Hepatocyte (in vitro differentiated cells): ENCODE data around the gene BRD4. TPM values are rescaled to one million over a fixed set of nuclear protein-coding genes. Genes with fewer than 3 reads are reported as not detected.
A peak's percentile ranks its signal among the peaks of the same experiment; 100 is the strongest.

Source experiments
- DNase-seq: peaks from one replicate; pipeline ENCODE4 v3.0.0-alpha.2; 2016; ENCODE audit warnings: low spot score
- H2AFZ ChIP-seq: fragments of 200-600 bp; sonication (generic); 2 replicates; pipeline ENCODE4 v1.6.0; 2016; ENCODE audit warnings: antibody characterized with exemption, mild to moderate bottlenecking
- H3K27ac ChIP-seq: fragments of 200-600 bp; sonication (generic); 2 replicates; pipeline ENCODE4 v1.5.1; 2016; ENCODE audit warnings: mild to moderate bottlenecking
- H3K27me3 ChIP-seq: fragments of 200-600 bp; sonication (generic); 2 replicates; pipeline ENCODE4 v1.6.1; 2016
- H3K36me3 ChIP-seq: fragments of 200-600 bp; sonication (generic); replicated peaks from 2 replicates; pipeline ENCODE4 v1.5.1; 2016; ENCODE audit warnings: low read depth; ENCODE audit not compliant: insufficient read depth
- H3K4me1 ChIP-seq: fragments of 200-600 bp; sonication (generic); 2 replicates; pipeline ENCODE4 v1.5.1; 2016; ENCODE audit warnings: mild to moderate bottlenecking, moderate library complexity; ENCODE audit not compliant: insufficient read depth
- H3K4me2 ChIP-seq: fragments of 200-600 bp; sonication (generic); 2 replicates; pipeline ENCODE4 v1.6.0; 2016
- H3K4me3 ChIP-seq: fragments of 200-600 bp; sonication (generic); 2 replicates; pipeline ENCODE4 v1.5.1; 2016; ENCODE audit warnings: mild to moderate bottlenecking
- H3K79me2 ChIP-seq: fragments of 200-600 bp; sonication (generic); 2 replicates; pipeline ENCODE4 v1.6.0; 2017; ENCODE audit warnings: mild to moderate bottlenecking
- H3K9me2 ChIP-seq: fragments of 200-600 bp; sonication (generic); replicated peaks from 2 replicates; pipeline ENCODE4 v1.6.0; 2017; ENCODE audit warnings: mild to moderate bottlenecking; ENCODE audit not compliant: insufficient read depth
- H3K9me3 ChIP-seq: fragments of 200-600 bp; sonication (generic); 2 replicates; pipeline ENCODE4 v1.5.1; 2016; ENCODE audit warnings: low read depth, mild to moderate bottlenecking
- H4K20me1 ChIP-seq: fragments of 200-600 bp; sonication (generic); 2 replicates; pipeline ENCODE4 v1.6.0; 2016; ENCODE audit warnings: mild to moderate bottlenecking; ENCODE audit not compliant: insufficient read depth, poor library complexity, severe bottlenecking
- EZH2 ChIP-seq: fragments of 200-600 bp; sonication (generic); IDR thresholded peaks from 2 replicates; pipeline ENCODE4 v1.6.1; 2016; ENCODE audit warnings: antibody characterized with exemption, mild to moderate bottlenecking, borderline replicate concordance
- EZH2phosphoT487 ChIP-seq: fragments of 200-600 bp; sonication (generic); IDR thresholded peaks from one replicate; pipeline ENCODE4 v1.6.1; 2018; ENCODE audit warnings: antibody characterized with exemption, mild to moderate bottlenecking, low read depth, moderate library complexity; ENCODE audit not compliant: unreplicated experiment, severe bottlenecking
- WGBS: methylation state at CpG from one replicate; pipeline ENCODE4 v1.1.6; 2016; ENCODE audit warnings: low lambda C conversion rate; ENCODE audit errors: missing lambda C conversion rate; 5-methylcytosine and 5-hydroxymethylcytosine counted together
- polyA plus RNA-seq: library from polyadenylated mRNA; unstranded; fragments of >200 nt; fragmentation: Nextera tagmentation; extraction: Ambion mirVana; gene quantifications from 2 replicates; pipeline ENCODE4 v1.2.1, GENCODE V29; 2016
- total RNA-seq: library from RNA; depleted of rRNA; stranded (reverse); fragments of >200 nt; gene quantifications from 2 replicates; pipeline ENCODE4 v1.2.3, GENCODE V29; 2014
- TF ChIP-seq, protein P1 (sequence below): fragments of 200-600 bp; sonication (generic); IDR thresholded peaks from 2 replicates; pipeline ENCODE4 v1.5.1; 2016; ENCODE audit warnings: antibody characterized with exemption, mild to moderate bottlenecking; ENCODE audit not compliant: poor library complexity

The BRD4 gene
- total and polyA plus RNA-seq, 2 experiments from 2014 or later, result 18.0 to 88.4 TPM

DNA sequence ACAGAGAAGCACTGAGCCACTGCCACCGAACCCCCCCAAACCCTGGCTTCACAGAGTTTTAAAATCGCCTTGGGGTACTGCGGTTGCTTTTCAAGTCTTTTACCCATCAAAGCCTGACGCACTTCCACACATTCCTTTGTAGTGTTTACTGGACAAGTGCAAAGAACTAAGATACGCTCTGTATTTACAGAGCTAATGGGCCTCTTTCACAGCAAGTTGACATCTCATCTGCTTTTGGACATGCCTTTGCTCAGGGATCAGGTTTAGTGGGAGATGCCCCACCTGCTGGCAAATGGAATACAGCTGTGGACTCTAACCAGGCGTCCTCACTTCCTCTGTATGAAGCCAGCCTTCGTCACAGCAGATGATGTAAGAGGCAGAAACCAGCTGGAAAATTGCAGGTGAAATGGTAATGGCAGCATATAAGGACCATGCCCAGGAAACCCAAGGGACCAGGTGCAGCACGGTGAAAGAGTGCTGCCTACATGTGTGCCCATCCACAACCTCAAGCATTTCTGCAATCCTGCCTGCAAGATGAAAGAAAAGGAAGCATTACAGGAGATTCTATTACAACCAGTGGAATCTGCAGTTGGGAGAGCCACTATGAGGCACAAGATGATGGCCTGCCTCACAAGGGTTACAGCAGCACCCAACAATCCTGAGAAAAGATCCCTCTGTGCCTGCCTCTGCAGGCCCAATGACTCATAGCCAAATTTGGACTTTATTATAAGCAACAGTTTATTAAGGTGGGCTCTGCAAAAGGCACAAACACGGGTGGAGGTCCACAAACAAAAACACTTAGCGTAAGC is 34.7 kb downstream of the BRD4 start:
- TF ChIP-seq, protein P1, sequence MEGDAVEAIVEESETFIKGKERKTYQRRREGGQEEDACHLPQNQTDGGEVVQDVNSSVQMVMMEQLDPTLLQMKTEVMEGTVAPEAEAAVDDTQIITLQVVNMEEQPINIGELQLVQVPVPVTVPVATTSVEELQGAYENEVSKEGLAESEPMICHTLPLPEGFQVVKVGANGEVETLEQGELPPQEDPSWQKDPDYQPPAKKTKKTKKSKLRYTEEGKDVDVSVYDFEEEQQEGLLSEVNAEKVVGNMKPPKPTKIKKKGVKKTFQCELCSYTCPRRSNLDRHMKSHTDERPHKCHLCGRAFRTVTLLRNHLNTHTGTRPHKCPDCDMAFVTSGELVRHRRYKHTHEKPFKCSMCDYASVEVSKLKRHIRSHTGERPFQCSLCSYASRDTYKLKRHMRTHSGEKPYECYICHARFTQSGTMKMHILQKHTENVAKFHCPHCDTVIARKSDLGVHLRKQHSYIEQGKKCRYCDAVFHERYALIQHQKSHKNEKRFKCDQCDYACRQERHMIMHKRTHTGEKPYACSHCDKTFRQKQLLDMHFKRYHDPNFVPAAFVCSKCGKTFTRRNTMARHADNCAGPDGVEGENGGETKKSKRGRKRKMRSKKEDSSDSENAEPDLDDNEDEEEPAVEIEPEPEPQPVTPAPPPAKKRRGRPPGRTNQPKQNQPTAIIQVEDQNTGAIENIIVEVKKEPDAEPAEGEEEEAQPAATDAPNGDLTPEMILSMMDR, result peak; percentile 39
- no peak for TF ChIP-seq EZH2phosphoT487
- Histone ChIP-seq H3K36me3 (no peaks in the 10 kb centered on the region), H3K9me2 (no peaks in the 10 kb centered on the region), H3K27me3 (no peaks in the 10 kb centered on the region), H3K79me2 (peaks cover 99% of the 10 kb centered on the region), H4K20me1 (peaks cover 100% of the 10 kb centered on the region), H2AFZ (no peak overlapping the region), H3K4me3 (no peak overlapping the region), H3K4me2 (peak overlapping the region; percentile 68), H3K4me1 (peaks cover 67% of the 10 kb centered on the region), H3K27ac (peak overlapping the region; percentile 87), H3K9me3 (no peaks in the 10 kb centered on the region)
- 27% methylated on average over 10 of the region's 10 CpGs for WGBS
- peak; percentile 78 for DNase-seq

DNA sequence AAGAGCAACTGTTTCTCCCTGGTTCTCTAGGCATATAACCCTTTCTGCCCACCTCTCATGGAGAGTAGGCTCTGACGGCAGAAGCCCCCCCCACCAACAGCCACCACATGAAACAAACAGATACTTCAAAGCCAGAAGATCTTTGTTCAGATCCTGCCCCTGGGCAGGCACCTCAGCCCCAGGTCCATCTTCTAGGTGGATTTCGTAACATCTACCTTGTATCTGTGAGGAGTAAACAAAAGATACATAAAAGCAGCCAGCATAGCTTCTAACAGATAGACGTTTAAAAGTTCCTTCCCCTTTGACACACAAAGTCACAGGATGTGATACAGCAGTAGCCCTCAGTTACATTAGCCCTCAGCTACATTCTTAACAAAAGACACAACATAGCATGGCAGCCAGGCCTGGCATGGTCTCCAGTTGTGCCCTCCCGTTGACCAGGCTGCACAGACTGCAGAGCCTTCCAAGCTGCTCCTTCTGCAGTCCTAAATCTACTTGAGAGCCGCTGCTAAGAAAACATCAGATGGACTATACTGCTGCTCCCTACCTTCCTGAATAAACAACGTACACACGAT is 35.4 kb downstream of the BRD4 start:
- Histone ChIP-seq H3K4me2 (peak overlapping the region; percentile 68), H3K4me1 (peaks cover 71% of the 10 kb centered on the region), H3K27ac (peak overlapping the region; percentile 87)

DNA sequence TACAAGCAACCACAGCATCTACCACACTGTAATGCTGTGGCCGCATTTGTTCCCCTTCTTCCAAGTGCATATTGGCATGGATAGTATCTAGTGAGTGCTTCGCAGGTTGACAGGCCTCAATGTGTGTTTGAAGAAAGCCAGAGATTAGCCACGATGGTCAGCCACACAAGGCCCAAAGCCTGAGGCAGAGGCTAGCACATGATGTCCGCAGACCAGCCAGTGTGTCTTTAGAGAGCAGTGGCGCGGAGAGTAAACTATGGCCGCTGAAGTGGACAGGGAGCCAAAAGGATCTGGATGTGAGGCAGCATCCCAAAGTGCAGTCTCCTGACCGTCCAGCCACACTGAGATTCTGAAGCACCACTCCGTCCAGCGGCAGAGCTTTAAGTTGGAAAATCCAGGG is 36.0 kb downstream of the BRD4 start:
- H3K27ac ChIP-seq, result peak overlapping the region; percentile 87
- WGBS, result 34% methylated on average over 10 of the region's 10 CpGs
- no peaks in the 10 kb centered on the region for H3K9me3 ChIP-seq
- H3K79me2 ChIP-seq, result peaks cover 99% of the 10 kb centered on the region
- TF ChIP-seq EZH2phosphoT487 (no peak), EZH2 (no peak)
- TF ChIP-seq, protein P1, result no peak
- H3K27me3 ChIP-seq, result no peaks in the 10 kb centered on the region
- peaks cover 100% of the 10 kb centered on the region for H4K20me1 ChIP-seq
- no peak for DNase-seq
- H3K4me1 ChIP-seq, result peaks cover 73% of the 10 kb centered on the region
- peak overlapping the region; percentile 68 for H3K4me2 ChIP-seq
- H3K9me2 ChIP-seq, result no peaks in the 10 kb centered on the region
- no peaks in the 10 kb centered on the region for H3K36me3 ChIP-seq
- H3K4me3 ChIP-seq, result no peak overlapping the region
- no peak overlapping the region for H2AFZ ChIP-seq

More for the DNA sequence above, 35.4 kb downstream of the BRD4 start:
- Histone ChIP-seq H3K4me3 (no peak overlapping the region), H3K79me2 (peaks cover 99% of the 10 kb centered on the region), H3K9me2 (no peaks in the 10 kb centered on the region), H3K27me3 (no peaks in the 10 kb centered on the region), H3K9me3 (no peaks in the 10 kb centered on the region), H3K36me3 (no peaks in the 10 kb centered on the region), H4K20me1 (peaks cover 100% of the 10 kb centered on the region), H2AFZ (no peak overlapping the region)
- 16% methylated on average over 7 of the region's 7 CpGs for WGBS
- no peak for DNase-seq
- TF ChIP-seq EZH2, result no peak
- TF ChIP-seq, protein P1, result no peak
